ENCODE data around the gene SHISA2.

SHISA2 gene

GRCh38 chr13:26017196-26017921, 34.5 kb downstream of the SHISA2 start:
- DNase-seq: no peak

- no peak for DNase-seq
These were observed 35.6 kb downstream of the SHISA2 start for GRCh38 chr13:26016189-26016588.

- DNase-seq: no peak
These were observed 36.3 kb downstream of the SHISA2 start for GRCh38 chr13:26015271-26016125.

GRCh38 chr13:26012995-26013394, 38.8 kb downstream of the SHISA2 start:
- DNase-seq: no peak

- peak; percentile 47 to 52 for DNase-seq
These were observed 39.6 kb downstream of the SHISA2 start for GRCh38 chr13:26011996-26012821.

- DNase-seq: no peak
These were observed 40.6 kb downstream of the SHISA2 start for GRCh38 chr13:26011208-26011573.

GRCh38 chr13:26010487-26011207, 41.2 kb downstream of the SHISA2 start:
- DNase-seq: no peak

- no peak for DNase-seq
These were observed 44.3 kb downstream of the SHISA2 start for GRCh38 chr13:26007261-26008125.
